ENCODE data around the gene CRIM1. TPM values are rescaled to one million over a fixed set of nuclear protein-coding genes. Genes with fewer than 3 reads are reported as not detected.
"Not testable (repeated sequence)": the region's sequence is repeated elsewhere in the genome, so short reads cannot be mapped to it uniquely, and the experiment has no call there.

CRIM1 gene
- total RNA-seq, 4 donors from 2014 or later = 71.7 to 132 (median 118) TPM

DNA sequence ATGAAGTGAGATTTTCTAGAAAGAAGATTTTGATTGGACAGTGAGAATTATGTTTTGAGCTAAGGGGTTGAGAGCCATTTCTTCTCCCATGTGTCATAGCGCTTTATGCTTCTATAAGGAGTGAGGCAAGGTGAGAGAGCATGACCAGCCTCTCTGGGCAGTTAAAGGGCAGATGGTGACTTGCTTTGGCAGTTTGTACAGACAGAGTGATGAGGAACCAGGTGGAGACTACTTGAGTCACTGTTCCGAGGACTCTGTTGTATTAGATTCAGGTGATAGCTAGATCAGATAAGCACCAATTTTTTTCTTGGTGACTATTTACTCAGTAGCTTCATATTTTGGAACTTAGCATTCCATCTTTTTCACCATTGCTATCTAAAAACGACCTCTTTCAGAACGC is 4.5 kb downstream of the CRIM1 start:
- TF ChIP-seq POLR2A (IDR thresholded peaks at IDR 0.05) = no peak
- TF ChIP-seq, protein P1, sequence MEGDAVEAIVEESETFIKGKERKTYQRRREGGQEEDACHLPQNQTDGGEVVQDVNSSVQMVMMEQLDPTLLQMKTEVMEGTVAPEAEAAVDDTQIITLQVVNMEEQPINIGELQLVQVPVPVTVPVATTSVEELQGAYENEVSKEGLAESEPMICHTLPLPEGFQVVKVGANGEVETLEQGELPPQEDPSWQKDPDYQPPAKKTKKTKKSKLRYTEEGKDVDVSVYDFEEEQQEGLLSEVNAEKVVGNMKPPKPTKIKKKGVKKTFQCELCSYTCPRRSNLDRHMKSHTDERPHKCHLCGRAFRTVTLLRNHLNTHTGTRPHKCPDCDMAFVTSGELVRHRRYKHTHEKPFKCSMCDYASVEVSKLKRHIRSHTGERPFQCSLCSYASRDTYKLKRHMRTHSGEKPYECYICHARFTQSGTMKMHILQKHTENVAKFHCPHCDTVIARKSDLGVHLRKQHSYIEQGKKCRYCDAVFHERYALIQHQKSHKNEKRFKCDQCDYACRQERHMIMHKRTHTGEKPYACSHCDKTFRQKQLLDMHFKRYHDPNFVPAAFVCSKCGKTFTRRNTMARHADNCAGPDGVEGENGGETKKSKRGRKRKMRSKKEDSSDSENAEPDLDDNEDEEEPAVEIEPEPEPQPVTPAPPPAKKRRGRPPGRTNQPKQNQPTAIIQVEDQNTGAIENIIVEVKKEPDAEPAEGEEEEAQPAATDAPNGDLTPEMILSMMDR (IDR thresholded peaks at IDR 0.05) = no peak

DNA sequence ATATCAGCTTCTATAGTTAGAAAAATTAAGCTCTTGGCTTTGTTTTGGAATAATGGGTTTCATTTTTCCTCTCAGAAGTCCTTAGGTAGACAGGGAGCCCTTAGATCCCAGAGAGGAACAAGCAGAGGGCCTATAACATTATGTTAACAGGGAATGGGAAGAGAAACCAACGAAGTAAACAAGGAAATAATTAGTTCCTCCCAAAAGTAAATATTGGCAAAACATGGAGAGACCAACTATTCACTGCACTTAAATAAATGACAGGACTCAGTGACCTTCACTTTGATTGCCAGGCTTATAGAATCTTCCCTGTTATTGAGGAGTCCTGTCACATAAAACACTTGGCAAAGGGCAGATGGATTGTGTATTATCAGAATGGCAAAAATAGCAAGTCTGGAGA is 5.3 kb downstream of the CRIM1 start:
- TF ChIP-seq, protein P1 (IDR thresholded peaks at IDR 0.05) = no peak
- TF ChIP-seq POLR2A (IDR thresholded peaks at IDR 0.05) = no peak
- intact Hi-C loops (cut with DNase I; ENCODE audit: low total_unique reads) = no loop called here
- WGBS, 2 donors = 43 to 67% methylated on average over 1 of the region's 1 CpG
- H3K4me3 ChIP-seq (ENCODE audit: low read depth, poor library complexity, severe bottlenecking) = no peak overlapping the region
- no peak for DNase-seq (ENCODE audit: low spot score in 2 of 2)

More for the DNA sequence above, 4.5 kb downstream of the CRIM1 start:
- no peak overlapping the region for H3K4me3 ChIP-seq (ENCODE audit: low read depth, poor library complexity, severe bottlenecking)
- intact Hi-C loops (cut with DNase I; ENCODE audit: low total_unique reads) = no loop called here
- DNase-seq (ENCODE audit: low spot score in 2 of 2) = no peak
- 74 to 79% methylated on average over 4 of the region's 4 CpGs for WGBS, 2 donors

DNA sequence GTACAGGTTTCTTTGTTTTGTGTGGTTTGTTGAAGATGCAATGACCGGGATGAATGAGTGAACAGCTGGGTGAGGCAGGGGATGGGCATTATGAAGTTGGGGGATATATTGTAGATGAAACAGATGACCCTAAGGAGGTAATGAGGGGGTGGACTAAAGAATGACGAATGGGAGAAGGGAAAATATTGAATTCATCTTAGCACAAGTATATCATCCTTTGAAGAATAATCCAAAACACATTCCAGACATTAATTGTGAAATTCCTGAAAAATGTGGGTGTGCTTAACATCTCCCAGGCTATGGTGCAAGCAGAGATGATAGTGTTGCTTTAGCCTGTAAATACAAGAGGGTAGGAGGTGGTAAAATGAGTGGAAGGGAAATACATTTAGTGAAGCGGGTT is 5.8 kb downstream of the CRIM1 start:
- intact Hi-C loops (cut with DNase I; ENCODE audit: low total_unique reads) = no loop called here
- H3K4me3 ChIP-seq (ENCODE audit: low read depth, poor library complexity, severe bottlenecking) = no peak overlapping the region
- WGBS, 2 donors = 58 to 59% methylated on average over 3 of the region's 3 CpGs
- no peak for TF ChIP-seq POLR2A (IDR thresholded peaks at IDR 0.05)
- DNase-seq (ENCODE audit: low spot score in 2 of 2) = no peak

DNA sequence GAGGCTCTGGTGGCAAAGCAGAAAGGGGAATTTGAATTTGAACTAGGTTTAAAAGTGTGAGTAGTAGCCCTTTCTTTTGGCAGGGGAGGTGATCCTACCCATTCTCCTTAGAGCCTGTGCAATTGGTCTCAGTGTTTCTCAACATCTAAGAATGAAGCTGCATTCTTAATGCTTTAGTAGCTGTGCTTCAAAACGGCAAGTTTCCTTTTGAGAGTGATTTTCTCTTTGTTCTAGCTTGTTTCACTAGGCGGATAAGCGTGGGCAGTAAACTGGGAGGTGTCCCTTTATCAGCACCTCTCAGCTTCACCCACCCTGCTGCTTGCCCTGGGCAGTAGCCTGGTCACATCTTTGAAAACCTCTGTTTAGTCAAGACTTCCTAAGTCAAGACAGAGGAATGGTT is 6.7 kb downstream of the CRIM1 start:
- no peak for DNase-seq (ENCODE audit: low spot score in 2 of 2)
- intact Hi-C loops (cut with DNase I; ENCODE audit: low total_unique reads) = no loop called here
- 43 to 52% methylated on average over 3 of the region's 3 CpGs for whole genome bisulfite sequencing, 2 donors
- H3K4me3 ChIP-seq (ENCODE audit: low read depth, poor library complexity, severe bottlenecking) = no peak overlapping the region
- no peak for TF ChIP-seq POLR2A (IDR thresholded peaks at IDR 0.05)
- TF ChIP-seq, protein P1 (IDR thresholded peaks at IDR 0.05) = no peak

DNA sequence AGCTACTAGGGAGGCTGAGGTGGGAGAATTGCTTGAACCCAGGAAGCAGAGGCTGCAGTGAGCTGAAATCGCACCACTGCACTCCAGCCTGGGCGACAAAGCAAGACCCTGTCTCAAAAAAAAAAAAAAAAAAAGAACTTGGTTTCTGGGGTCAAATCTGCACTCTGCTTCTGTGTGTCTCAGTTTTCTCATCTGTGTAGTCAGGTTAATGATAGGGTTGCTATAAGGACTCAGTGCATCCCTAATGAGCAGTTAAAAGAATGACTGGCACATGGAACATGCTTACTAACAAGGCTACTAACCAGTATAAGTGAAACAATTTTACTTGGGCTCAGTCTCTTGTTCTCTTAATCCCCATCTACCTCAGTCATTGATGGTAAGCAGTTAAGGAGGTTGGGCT is 7.5 kb downstream of the CRIM1 start:
- intact Hi-C loops (cut with DNase I; ENCODE audit: low total_unique reads); H3K4me3 ChIP-seq (ENCODE audit: low read depth, poor library complexity, severe bottlenecking); DNase-seq (ENCODE audit: low spot score in 2 of 2): not testable (repeated sequence)
- WGBS, 2 donors = 97 to 98% methylated on average over 2 of the region's 2 CpGs

DNA sequence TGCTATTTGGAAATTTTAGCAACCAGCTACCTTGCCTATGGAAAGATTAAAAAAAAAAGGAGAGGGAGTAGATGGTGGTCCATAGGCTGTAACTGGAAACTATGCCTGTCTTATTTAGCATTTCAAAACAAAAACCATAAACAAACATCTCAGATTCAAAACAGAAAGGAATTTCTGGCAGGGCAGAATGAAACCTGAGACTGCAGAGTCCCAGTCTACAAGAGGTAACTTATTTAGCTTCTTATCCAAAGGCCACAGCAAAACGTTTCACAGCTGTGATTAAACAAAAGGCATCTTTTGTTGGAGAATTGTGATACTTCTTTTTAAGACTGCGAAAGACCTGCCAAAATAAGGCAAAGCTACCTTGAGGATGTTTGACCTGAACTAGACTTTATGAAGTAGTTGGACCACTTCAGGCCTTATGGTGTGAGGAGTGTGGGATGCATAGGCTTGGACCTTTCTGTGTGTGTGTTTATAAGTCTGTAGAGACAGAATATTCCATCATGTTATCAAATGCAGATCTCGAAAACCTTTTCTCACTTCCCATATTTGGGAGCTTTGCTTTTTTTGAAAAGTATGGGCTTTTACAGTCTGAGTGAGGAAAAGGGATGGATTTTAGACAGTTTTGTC is 11.0 kb downstream of the CRIM1 start:
- DNase-seq (ENCODE audit: low spot score in 2 of 2) = no peak
- no peak overlapping the region for H3K4me3 ChIP-seq (ENCODE audit: low read depth, poor library complexity, severe bottlenecking)
- WGBS, 2 donors = 54 to 56% methylated on average over 3 of the region's 3 CpGs
- TF ChIP-seq, protein P1 (IDR thresholded peaks at IDR 0.05) = no peak
- TF ChIP-seq POLR2A (IDR thresholded peaks at IDR 0.05) = no peak
- intact Hi-C loops (cut with DNase I; ENCODE audit: low total_unique reads) = no loop called here

DNA sequence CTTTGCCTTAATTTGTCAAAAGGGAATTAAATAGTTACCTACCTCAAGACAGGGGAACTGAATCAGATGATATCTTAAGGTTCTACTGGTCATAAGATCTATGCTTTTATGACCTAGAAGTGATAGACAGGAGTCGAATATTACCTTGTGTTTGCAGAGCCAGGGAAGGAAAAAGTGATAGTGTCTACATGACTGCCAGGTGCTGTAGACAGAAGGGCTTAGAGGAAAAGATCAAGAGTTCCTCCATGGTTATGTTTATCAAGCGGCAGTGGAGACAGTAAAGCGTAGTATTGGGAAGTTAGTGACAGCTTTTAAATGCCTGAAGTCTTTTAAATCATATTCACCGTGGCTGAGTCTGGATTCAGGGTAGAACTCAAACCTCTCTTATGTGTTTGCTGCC is 11.9 kb downstream of the CRIM1 start:
- WGBS, 2 donors = 57 to 62% methylated on average over 4 of the region's 4 CpGs
- no peak overlapping the region for H3K4me3 ChIP-seq (ENCODE audit: low read depth, poor library complexity, severe bottlenecking)
- TF ChIP-seq, protein P1 (IDR thresholded peaks at IDR 0.05) = no peak
- no peak for TF ChIP-seq POLR2A (IDR thresholded peaks at IDR 0.05)
- intact Hi-C loops (cut with DNase I; ENCODE audit: low total_unique reads) = no loop called here
- no peak for DNase-seq (ENCODE audit: low spot score in 2 of 2)

Data from lower leg skin (tissue), 4 donors.